ENCODE results near the gene B3GAT1. TPM values are rescaled to one million over a fixed set of nuclear protein-coding genes. Genes with fewer than 3 reads are reported as not detected.

B3GAT1 gene
- total RNA-seq, 1 experiment from 2014 or later: 34.3 TPM

DNA sequence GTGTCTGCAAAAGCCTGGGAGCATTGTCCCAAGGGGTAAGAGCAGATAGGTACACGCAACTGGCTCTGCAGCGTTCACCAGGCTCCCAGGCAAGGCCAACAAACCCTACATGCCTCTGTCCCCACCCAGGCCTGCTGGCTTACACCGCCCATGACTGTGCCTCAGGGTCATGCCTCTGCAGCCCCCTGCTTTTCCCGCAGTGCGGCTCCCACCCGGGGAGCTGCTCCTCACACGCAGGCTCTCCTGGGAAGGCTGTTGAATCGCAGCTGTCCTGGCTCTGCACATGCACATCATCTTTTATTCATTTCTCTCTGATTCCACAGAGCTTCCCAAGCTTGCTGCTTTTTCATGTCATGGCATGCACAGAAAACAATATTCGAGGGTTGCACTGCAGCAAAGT, 29.2 kb upstream of the B3GAT1 start:
- H2AK5ac ChIP-seq (ENCODE audit: insufficient read length, low read length): no peak overlapping the region
- no peaks in the 10 kb centered on the region for H3K79me1 ChIP-seq (ENCODE audit: insufficient read depth, low read depth, low read length, poor library complexity, severe bottlenecking)
- Mint-ChIP-seq H3K4me1 (peaks cover 4 to 11% of the 10 kb centered on the region in 2 experiments), H3K4me3 (no peak overlapping the region), H3K36me3 (ENCODE audit: insufficient read depth in 1 of 3, low read depth in 3 of 3) (peaks cover 0 to 2% (median 0%) of the 10 kb centered on the region in 3 experiments; a peak in 4 of 7 replicates), H3K27me3 (ENCODE audit: low read depth) (peaks cover 8% of the 10 kb centered on the region), H3K9me3 (peaks cover 0 to 5% of the 10 kb centered on the region in 2 experiments; a peak in 1 of 5 replicates), H3K27ac (no peak overlapping the region)
- no peak overlapping the region for H2BK20ac ChIP-seq (ENCODE audit: low read depth, low read length, poor library complexity, severe bottlenecking)
- H3K27ac ChIP-seq (ENCODE audit: insufficient read length, low read depth, low read length): no peak overlapping the region
- H2BK15ac ChIP-seq (ENCODE audit: low read depth, low read length): no peak overlapping the region
- no CpG with 5 or more reads among the region's 9 CpGs for WGBS (ENCODE audit: extremely low coverage, insufficient read length, low lambda C conversion rate)
- no peak overlapping the region for H2BK120ac ChIP-seq (ENCODE audit: low read depth, low read length, poor library complexity, severe bottlenecking)
- H3K27me3 ChIP-seq (ENCODE audit: insufficient read depth, low read length): no peaks in the 10 kb centered on the region
- no peak overlapping the region for H2BK5ac ChIP-seq (ENCODE audit: insufficient read length, low read length)
- H3T11ph ChIP-seq (ENCODE audit: low read length): no peak overlapping the region
- H3K18ac ChIP-seq (ENCODE audit: insufficient read length, low read depth, low read length): no peak overlapping the region
- H4K91ac ChIP-seq (ENCODE audit: insufficient read length, low read depth, low read length): no peak overlapping the region
- DNase-seq: no peak
- no peak overlapping the region for H2AFZ ChIP-seq (ENCODE audit: low read length)
- H4K5ac ChIP-seq (ENCODE audit: insufficient read length, low read depth, low read length): no peak overlapping the region
- H3K9ac ChIP-seq (ENCODE audit: extremely low read depth, insufficient read length, low read length): no peak overlapping the region
- H3K56ac ChIP-seq (ENCODE audit: insufficient read length, low read depth, low read length): no peak overlapping the region
- H4K8ac ChIP-seq (replicated peaks; ENCODE audit: insufficient read length, low read depth, low read length): no peak overlapping the region
- TF ChIP-seq, protein P1, sequence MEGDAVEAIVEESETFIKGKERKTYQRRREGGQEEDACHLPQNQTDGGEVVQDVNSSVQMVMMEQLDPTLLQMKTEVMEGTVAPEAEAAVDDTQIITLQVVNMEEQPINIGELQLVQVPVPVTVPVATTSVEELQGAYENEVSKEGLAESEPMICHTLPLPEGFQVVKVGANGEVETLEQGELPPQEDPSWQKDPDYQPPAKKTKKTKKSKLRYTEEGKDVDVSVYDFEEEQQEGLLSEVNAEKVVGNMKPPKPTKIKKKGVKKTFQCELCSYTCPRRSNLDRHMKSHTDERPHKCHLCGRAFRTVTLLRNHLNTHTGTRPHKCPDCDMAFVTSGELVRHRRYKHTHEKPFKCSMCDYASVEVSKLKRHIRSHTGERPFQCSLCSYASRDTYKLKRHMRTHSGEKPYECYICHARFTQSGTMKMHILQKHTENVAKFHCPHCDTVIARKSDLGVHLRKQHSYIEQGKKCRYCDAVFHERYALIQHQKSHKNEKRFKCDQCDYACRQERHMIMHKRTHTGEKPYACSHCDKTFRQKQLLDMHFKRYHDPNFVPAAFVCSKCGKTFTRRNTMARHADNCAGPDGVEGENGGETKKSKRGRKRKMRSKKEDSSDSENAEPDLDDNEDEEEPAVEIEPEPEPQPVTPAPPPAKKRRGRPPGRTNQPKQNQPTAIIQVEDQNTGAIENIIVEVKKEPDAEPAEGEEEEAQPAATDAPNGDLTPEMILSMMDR (conservative IDR thresholded peaks at IDR 0.05): no peak
- no peaks in the 10 kb centered on the region for H4K20me1 ChIP-seq (ENCODE audit: control insufficient read depth, insufficient read depth, insufficient read length)
- no peak overlapping the region for H3K23ac ChIP-seq (ENCODE audit: insufficient read length, low read depth, low read length)
- no peak overlapping the region for H3K4ac ChIP-seq (ENCODE audit: low read depth, low read length)
- H3K4me1 ChIP-seq (ENCODE audit: insufficient read depth, low read length): 0 out of 2 replicates have a peak, but pooled peaks cover 6% of the 10 kb centered on the region
- no peak overlapping the region for H3K14ac ChIP-seq (ENCODE audit: insufficient read depth, low read length)
- no peak overlapping the region for H2BK12ac ChIP-seq (ENCODE audit: insufficient read length, low read depth, low read length)
- no peak overlapping the region for H3K4me2 ChIP-seq (ENCODE audit: insufficient read depth, insufficient read length, low read length)
- H3K79me2 ChIP-seq (ENCODE audit: insufficient read depth, low read length): no peaks in the 10 kb centered on the region
- H3K23me2 ChIP-seq (ENCODE audit: insufficient read length, low read depth, low read length, poor library complexity, severe bottlenecking): no peaks in the 10 kb centered on the region
- no peaks in the 10 kb centered on the region for H3K9me3 ChIP-seq (ENCODE audit: control insufficient read depth, low read depth, low read length)
